Activated gamma-delta T cell (primary cell): ENCODE data around the gene FMR1NB.

Experiments used
- DNase-seq: peaks from one replicate; lab custom pipeline; 2025; lab: John Stamatoyannopoulos, UW
- total RNA-seq, 2 donors: gene quantifications; one replicate each; lab custom pipeline; 2026; lab: John Stamatoyannopoulos, UW

The FMR1NB gene, protein sequence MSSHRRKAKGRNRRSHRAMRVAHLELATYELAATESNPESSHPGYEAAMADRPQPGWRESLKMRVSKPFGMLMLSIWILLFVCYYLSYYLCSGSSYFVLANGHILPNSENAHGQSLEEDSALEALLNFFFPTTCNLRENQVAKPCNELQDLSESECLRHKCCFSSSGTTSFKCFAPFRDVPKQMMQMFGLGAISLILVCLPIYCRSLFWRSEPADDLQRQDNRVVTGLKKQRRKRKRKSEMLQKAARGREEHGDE
- 0 to 0.04 reads per million in 2 donors for total RNA-seq

DNA sequence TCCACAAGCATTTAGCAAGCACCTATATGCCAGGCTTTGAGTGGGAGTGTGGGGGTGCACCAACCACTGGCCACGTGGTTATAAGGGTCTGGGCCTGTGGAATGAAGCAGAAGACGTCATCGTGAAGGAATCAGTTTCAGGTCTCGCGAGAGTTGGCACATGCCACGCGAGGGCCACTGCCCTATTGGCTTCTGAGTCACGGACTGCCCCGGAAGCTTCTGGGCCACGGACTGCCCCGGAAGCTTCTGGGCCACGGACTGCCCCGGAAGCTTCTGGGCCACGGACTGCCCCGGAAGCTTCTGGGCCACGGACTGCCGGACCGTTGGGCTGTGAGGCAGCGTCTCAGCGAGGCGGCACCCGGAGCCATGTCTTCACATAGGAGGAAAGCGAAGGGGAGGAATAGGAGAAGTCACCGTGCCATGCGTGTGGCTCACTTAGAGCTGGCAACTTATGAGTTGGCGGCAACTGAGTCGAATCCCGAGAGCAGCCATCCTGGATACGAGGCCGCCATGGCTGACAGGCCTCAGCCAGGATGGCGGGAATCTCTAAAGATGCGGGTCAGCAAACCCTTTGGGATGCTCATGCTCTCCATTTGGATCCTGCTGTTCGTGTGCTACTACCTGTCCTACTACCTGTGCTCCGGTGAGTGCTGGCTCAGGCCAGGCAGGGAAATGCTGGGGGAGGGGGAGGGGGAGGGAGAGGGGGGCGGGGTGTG is at the start of gene FMR1NB:
Gene FMR1NB (plus strand): TSS at position 300 of the 715 bp plus-strand sequence. CDS start 66 bp downstream, at position 366.
- no peak for DNase-seq

DNA sequence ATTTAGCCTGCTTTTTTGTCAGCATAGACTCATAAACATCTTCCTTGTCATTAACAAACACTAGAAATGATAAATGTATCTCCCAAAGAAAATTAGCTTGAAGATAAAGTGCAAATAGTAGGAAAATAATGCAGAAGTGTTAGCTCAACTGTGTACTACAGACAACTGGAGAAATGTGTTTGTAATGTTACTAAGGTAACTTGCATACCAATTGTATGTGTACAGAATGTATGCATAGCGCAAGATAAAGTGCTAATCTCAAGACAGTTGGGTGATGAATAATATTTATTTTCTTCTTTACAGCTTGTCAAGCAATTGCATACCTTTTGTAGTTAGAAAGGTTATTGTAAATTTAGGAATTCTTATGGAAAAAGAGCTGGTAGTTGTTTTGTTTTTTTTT is 47.3 kb upstream of the FMR1NB start:
- DNase-seq = no peak

DNA sequence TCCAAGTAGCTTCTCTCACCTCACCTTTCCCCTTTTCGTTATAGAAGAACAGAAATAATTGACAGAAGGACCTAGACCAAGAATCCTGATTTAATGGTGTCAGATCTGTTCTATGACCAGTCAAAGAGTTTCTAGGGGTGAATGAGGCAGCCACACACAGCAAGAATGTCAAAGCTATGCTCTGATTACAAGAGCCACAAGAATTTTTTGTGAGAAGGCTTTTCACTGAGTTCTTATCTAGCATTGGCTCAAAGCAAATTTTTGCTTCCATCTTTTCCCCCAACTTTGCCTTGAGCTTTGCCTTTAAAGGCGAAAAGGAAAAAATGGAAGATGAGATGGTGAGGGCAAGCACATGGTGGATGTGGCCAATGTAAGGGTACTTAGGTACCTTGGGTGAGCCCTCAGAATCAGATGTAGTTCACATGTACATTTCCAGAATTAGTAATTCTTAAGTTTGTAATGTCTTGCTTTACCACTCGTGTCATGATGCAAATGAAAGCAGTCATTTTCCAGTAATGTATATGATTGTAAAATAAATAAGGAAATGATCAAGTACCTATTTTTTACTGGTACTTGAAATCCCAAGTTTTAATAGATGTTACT is 45.9 kb upstream of the FMR1NB start:
- no peak for DNase-seq

DNA sequence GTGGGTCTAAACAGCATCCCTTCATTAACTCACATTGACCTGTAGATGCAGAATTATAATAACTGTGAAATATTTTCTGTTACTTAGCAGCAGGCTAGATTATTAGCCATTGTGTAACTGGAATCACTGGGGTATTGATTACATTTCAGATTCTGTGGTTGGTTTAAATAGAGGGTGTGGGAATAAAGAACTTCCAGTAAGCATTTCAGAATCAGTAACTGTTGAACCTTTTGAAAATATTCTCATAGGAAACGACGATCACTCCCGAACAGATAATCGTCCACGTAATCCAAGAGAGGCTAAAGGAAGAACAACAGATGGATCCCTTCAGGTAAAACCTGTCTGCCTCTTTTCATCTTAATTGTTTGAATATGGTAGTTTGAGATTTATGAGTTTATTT is 35.9 kb upstream of the FMR1NB start:
- no peak for DNase-seq

DNA sequence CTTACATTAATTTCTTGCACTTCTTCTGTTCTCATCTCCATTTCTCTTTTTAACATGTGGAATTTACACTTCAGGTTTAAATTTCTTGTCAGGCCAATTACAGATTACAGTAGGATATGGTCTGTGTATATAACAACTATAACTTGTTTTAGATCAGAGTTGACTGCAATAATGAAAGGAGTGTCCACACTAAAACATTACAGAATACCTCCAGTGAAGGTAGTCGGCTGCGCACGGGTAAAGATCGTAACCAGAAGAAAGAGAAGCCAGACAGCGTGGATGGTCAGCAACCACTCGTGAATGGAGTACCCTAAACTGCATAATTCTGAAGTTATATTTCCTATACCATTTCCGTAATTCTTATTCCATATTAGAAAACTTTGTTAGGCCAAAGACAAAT is 32.6 kb upstream of the FMR1NB start:
- no peak for DNase-seq

DNA sequence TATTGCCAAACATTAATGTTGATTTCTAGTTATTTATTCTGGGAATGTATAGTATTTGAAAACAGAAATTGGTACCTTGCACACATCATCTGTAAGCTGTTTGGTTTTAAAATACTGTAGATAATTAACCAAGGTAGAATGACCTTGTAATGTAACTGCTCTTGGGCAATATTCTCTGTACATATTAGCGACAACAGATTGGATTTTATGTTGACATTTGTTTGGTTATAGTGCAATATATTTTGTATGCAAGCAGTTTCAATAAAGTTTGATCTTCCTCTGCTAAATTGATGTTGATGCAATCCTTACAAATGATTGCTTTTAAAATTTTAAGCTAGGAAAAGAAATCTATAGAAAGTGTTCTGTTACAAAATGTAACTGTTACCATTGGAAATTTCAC is 30.8 kb upstream of the FMR1NB start:
- no peak for DNase-seq

DNA sequence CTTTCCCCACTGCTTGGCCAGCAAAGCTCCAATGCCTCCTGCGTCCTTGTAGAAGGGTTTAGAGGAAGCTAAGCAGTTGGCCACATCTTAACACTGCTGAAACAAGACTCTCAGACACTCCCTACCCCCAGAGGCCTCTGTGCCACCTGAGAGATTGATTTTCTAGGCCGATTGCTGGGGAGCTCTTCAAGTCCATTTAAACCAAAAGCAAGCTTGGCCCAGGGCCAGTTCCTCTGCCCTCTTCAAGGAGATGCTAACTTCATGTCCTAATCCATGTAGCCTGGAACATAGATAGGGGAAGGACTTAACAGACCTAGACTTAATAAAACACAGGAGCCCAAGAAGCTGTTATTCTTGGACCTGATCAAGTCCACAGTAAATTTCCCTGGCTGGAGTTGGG is 27.2 kb upstream of the FMR1NB start:
- no peak for DNase-seq

DNA sequence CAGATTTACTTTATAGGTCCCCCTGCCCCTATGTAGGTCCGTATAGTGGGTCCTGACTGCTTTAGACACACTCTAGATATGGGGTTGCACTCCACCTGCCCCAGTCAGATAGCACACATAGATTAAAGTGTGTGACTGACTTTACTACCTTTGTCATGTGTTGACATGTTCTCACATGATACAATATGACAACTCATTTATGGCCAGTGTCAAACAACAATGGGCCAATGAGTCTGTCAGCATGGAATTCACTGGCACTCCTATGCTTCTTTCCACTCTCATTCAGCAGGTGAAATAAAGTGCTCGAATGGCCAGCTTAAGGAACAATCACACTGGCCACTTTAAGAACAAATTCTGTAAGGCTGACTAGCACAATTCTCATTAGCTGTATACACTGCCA is 23.8 kb upstream of the FMR1NB start:
- no peak for DNase-seq

DNA sequence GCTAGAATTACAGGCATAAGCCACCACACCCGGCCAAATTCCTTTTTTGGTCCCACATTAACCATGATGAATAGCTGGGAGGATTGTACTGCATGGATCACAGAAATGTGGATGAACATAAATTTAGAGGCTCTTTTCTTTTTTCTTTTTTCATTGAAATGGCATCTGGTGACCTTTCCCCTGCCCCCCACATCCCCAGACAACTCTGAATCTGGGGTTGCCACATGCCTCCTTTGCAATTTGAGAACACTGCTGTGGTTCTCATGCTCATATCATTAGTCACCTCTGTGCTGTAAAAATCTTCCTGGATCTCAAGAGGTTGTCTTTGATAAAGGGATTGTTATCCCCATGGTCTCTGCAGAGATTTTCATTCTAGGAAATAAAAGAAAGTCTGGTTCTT is 22.8 kb upstream of the FMR1NB start:
- DNase-seq = no peak

DNA sequence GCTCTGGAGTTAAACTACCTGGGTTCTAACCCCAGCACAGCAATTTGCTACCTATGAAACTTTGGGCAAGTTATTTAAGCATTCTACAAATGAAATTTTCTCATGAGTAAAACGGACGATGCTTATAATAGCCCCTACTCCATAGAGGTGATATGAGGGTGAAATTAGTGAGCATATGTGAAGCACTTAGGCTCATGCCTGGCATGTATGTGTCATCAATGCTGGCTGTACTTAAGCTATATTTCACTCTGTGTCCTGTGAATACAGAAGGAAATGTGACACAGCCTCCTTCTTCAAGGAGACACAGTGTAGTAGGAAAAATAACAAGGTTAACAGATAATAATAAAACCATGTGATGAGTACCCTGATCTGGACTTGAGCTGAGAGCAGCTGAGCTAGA is 20.4 kb upstream of the FMR1NB start:
- no peak for DNase-seq

DNA sequence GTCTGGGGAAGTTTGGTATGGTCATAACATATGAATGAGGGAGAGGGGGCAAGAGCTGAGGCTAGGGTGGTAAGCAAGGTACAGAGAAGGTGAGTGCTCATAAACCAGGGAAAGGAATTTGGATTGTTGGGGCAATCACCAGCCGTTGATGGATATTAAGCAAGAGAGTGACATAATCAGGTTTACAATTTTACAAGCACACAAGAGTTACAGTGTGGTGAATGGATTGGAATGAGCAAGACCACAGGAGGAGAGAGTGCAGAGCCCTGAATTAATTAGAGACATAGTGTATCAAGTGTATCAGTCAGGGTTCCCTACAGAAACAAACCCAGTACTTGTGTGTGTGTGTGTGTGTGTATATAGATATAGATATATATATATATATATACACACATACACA is 18.7 kb upstream of the FMR1NB start:
- DNase-seq = no peak

DNA sequence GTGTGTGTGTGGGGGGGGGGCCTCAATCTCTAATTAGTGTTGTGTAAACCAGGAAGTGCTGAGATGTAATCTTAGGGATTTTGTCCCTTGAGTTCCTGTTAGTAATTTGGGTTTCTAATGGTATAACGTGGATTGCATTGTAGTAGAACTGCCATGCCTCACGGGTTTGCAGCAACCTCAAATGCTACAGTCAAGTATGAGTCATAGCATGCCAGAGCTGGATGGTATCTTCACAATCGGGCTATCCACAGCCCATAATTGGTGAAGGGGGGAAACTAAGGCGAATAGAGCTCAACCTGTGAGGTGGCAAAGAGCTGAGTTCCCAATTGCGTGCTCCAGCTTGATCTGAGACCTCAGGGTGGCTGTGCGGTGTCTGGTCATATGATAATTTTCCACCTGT is 2.2 kb upstream of the FMR1NB start:
- DNase-seq = no peak

DNA sequence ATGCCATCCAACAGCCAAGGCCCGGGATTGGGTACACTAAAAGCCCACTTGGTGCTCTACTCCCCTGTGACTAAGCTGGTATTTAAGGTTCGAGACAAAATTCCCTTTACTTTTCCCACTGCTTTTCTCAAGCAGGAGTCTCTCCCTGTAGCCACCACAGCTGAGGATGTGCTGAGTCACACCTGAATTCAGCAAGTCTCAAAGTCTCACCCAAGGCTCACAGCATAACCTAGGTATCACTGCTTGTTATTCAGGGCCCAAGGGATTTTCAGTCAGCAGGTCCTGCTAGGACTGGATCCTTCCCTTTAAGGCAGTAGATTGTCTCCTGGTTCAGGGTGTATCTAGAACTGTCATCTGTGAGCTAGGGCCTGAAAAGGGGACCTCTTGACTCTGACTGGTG is 39.2 kb downstream of the FMR1NB start:
- no peak for DNase-seq

DNA sequence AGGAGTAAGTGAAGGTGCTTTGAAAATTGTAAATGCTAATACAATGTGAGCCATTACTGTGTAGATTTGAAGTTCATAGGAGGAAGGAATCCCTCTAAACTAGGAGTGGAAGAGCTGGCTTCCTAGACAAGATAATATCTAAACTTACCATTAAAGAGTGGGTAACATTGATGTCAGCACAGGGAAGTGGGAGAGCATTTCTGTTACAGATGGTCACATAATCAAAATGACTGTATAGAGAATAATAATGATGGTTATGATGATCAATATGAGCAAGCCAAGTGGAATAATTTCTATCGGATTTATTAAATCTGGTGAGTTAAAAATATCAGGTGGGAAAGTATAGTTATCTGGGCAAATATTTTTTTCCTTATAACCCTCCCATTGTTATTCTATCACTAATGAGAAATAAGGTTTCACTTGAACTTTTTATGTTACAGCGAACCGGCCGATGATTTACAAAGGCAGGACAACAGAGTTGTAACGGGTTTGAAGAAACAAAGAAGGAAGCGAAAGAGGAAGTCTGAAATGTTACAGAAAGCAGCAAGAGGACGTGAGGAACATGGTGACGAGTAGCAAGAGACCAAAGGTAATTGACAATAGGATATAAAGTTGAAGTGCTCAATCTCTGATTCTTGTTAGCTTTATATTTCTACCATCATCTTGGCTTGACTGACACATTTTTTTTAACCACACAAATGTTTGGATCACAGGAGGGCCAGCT is 43.5 kb downstream of the FMR1NB start:
- no peak for DNase-seq

DNA sequence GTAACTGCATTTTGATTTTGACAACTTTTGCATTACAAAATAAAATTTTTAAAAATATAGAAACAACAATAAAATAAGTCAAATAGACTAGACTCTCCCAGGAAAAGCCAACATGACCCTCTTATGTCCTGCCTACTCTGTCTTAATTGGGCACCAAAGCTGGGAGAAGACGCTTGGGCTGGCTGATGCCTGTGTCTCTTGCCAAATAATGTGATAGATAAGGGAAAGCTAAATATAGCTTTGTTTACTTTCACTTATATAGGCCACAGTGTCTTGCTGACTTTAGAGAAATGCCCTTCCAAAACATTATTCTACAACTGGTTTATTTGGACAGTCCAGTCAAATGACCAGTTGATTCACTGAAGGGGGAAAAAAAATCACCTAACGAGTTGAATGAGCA is 54.2 kb downstream of the FMR1NB start:
- no peak for DNase-seq

DNA sequence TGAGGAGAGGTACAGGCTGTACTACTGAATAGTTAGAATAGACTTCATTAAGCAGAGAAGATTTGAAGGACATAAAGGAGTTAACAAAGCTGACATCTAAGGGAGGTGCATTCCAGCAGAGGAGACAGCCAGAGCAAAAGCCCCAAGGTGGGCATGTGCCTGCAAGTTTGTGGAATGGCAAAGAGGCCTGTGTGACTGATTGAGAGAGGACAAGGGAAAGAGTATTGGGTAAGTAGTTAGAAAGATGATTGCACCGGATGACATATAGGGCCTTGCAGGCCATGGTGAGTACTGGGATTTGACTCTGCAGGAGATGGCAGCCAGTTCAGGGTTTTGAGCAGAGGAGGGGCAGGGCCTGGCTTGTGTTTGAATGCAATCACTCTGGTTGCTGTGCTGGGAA is 55.9 kb downstream of the FMR1NB start:
- DNase-seq = no peak

DNA sequence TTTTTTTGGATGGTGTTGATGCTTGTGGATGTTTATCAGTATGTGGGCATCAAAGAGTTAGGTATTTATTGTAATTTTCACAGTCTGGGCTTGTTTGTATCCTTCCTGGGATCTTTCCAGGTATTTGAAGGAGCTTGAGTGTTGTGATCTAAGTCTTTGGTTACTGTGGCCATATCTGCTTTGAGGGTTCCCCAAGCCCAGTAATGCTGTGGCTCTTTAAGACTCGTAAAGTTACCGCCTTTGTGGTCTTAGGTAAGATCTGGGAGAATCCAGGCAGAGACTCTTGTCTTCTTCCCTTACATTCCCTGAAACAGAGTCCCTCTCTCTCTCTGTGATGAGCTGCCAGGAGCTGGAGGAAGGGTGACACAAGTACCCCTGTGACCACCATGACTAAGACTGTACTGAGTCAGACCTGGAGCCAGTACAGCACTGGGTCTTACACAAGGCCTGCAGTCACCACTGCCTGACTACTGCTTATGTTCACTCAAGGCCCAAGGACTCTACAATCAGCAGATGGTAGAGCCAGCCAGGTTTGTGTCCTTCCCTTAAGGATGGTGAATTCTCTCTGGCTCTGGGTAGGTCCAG is 62.2 kb downstream of the FMR1NB start:
- DNase-seq = no peak

DNA sequence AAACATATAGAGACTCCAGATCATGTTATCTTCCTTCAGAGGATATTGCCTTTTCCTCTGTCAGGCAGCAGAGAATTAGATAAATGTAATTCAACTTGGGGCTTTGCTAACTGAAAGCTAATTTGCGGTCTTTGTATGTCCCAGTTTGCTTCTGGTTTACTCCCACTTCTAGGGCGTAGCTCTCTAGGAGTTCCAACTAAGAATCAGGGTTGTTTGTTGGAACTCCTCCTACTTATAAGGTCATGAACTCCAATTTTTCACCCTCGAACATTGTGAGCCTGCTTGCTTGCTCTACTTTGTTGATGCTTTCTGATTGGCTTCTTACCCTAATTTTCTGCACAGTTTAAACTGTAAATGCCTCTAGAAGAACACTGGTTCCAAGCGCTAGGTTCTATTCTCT is 66.1 kb downstream of the FMR1NB start:
- DNase-seq = no peak

DNA sequence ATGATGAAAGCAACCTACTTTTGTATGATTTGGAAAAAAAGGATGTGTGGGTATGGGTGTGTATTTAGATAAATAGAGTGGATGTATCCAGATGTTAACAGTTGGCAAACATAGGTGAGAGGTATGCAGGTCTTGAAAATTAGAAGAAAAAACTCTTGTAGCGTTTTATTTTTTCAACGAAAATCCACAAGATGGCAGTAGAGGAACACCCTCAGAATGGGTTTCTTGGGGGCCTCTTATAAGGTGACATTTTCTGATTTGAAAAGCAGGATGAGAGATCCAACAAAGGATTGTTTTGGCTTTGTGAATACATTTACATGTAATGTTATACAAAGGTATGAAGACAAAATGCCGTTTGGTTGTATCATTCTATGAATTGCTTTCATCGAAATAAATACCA is 68.3 kb downstream of the FMR1NB start:
- DNase-seq = no peak

DNA sequence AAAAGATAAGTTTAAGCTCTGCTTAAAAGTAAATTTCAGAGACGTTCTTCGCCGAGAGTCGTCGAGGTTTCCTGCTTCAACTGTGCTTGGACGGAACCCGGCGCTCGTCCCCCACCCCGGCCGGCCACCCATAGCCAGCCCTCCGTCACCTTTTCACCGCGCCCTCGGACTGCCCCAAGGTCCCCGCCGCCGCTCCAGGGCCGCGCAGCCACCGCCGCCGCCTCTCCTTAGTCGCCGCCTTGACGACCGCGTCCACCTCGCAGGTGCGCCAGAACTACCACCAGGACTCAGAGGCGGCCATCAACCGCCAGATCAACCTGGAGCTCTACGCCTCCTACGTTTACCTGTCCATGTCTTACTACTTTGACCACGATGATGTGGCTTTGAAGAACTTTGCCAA is 70.8 kb downstream of the FMR1NB start:
- DNase-seq = peak; percentile 0

DNA sequence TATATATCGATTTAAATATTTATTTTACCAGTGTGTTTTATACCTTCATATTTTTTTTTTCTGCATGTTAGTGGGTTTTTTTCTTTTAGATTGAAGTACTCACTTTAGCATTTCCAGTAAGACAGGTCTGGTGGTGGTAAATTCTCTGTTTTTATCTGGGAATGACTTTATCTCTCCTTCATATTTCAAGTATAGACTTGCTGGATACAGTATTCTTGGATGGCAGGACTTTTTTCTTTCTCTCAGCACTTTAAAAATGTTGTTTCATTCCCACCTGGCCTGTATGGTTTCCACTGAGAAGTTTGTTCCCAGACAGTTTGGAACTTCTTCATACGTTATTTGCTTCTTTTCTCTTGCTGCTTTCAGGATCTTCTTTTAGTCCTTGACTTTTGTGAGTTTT is 86.1 kb downstream of the FMR1NB start:
- DNase-seq = no peak

DNA sequence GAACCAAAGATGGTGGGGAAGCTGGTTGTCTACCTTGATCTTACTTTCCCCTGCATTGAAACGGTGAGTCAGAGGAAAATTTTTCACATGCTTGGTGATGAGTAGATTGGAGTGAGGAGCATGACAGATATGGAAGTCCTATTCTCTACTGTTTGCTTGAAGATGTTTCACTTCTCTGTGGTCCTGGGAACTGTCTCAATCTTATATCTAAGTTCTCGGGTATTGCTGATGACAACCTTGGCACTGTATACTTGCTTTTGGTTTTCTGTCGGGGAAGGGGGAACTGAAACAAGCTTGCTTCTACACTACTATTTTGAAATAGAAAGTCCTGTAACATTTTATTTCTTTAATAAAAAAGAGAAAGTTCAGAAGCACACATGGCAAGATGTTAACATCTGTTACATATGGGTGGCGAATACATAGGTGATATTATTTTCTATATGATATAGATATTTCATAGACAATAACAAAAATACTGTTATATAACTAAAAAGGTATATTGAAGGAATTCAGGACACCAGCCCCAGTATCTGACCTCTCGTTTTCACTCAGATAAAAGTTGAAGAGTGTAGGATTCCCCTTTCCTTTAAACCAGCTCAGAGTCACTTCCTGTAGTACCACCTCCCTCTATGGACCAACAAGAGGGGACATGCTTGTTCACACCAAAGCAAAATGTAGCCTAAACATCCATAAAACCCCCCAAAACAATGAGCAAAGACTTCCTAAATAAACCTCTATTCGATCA is 88.8 kb downstream of the FMR1NB start:
- no peak for DNase-seq
